ENCODE results near the gene SLC9A9. TPM values are rescaled to one million over a fixed set of nuclear protein-coding genes. Genes with fewer than 3 reads are reported as not detected.

SLC9A9 gene
- total and polyA plus RNA-seq, 9 of the 15 experiments (the other 6 are each of a cell fraction or from before 2014, with no cell fraction given), result 0.03 to 0.13 TPM; not detected in 7

- TF ChIP-seq IRF9 (tag; IDR thresholded peaks at IDR 0.05), result no peak
- TF ChIP-seq RFX1 (IDR thresholded peaks at IDR 0.05), result no peak
- no peak for TF ChIP-seq ATF4 (CRISPR knock-in tag; IDR thresholded peaks at IDR 0.05)
- no peak for TF ChIP-seq ELF4 (CRISPR knock-in tag; IDR thresholded peaks at IDR 0.05)
- no peak for TF ChIP-seq BCL6 (CRISPR knock-in tag; IDR thresholded peaks at IDR 0.05)
- peak in 1 of 2 experiments; percentile 67; a peak in 1 of 4 replicates for TF ChIP-seq TRIM24 (IDR thresholded peaks at IDR 0.05)
- TF ChIP-seq TCF7 (IDR thresholded peaks at IDR 0.05; ENCODE audit: borderline replicate concordance), result no peak
- no peak for TF ChIP-seq STAT5A (IDR thresholded peaks at IDR 0.05; ENCODE audit: borderline replicate concordance, low read length)
- no peak for TF ChIP-seq GABPB2 (CRISPR knock-in tag; conservative IDR thresholded peaks at IDR 0.05)
- TF ChIP-seq SMARCE1 (IDR thresholded peaks at IDR 0.05), result peak; percentile 28; the same call in 1 of the 2 replicates
- TF ChIP-seq STAG1 (CRISPR knock-in tag; IDR thresholded peaks at IDR 0.05; ENCODE audit: borderline replicate concordance), result no peak
- peak; percentile 55 for TF ChIP-seq CEBPG (CRISPR knock-in tag; IDR thresholded peaks at IDR 0.05)
- peak; percentile 69 to 75 for TF ChIP-seq CEBPG (tag; conservative IDR thresholded peaks at IDR 0.05 in 1 of 2, IDR thresholded peaks at IDR 0.05 in 1 of 2)
- TF ChIP-seq ZNF699 (CRISPR knock-in tag; IDR thresholded peaks at IDR 0.05; ENCODE audit: insufficient replicate concordance), result no peak
- peak in 1 of 2 experiments; percentile 39; a peak in 1 of 4 replicates for TF ChIP-seq RCOR1 (IDR thresholded peaks at IDR 0.05; ENCODE audit: borderline replicate concordance in 1 of 2, low read depth in 2 of 2, low read length in 2 of 2)
- TF ChIP-seq SPI1 (IDR thresholded peaks at IDR 0.05; ENCODE audit: borderline replicate concordance, low read depth, low read length), result peak; percentile 39; the same call in 1 of the 2 replicates
- no peak for TF ChIP-seq GATAD2A (IDR thresholded peaks at IDR 0.05)
- peak in 1 of 2 experiments; percentile 37; a peak in 1 of 4 replicates for TF ChIP-seq KDM1A (IDR thresholded peaks at IDR 0.05)
- peak; percentile 92 for TF ChIP-seq CEBPB (tag; IDR thresholded peaks at IDR 0.05)
Observed at GRCh38 chr3:143565951-143566350, 282.3 kb downstream of the SLC9A9 start (continued).
